ENCODE measurements around the gene ADGRF3.
"Not testable (repeated sequence)": the region's sequence is repeated elsewhere in the genome, so short reads cannot be mapped to it uniquely, and the experiment has no call there.

ADGRF3 gene

DNA sequence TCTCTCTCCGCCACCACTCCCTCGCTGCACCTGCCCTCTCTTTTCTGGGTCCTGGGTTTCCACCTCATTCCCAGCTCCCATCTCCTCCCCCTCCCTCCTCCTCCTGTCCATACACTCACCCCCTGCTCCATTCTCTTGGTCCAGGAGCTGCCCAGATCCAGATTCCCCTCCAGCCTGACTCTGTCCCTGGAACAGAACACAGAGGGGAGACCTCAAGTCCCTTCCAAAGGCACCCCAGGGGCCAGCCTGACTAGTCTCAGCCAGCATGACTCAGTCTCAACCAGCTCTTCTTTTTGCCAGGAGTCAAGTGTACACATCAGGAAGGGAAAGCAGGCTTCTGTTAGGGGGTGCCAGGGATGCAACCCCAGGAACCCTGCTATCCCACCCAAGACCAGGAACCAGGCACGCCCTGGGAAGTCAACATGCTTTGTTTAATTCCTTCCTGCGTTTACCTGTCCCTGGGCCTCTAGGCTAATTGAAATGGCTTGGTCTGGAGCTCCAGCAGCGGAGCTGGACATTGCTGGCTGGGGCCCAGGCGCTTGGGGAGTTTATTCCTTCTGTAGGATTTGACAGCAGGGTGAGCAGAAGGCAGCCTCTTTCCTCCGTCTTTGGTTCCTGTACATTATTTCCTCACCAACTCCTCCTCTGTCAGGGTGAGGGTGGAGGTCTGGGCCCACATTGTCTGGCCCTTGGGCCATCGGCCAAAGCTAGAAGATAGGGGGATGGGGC, 29.0 kb downstream of the ADGRF3 start:
- no peak for DNase-seq

DNA sequence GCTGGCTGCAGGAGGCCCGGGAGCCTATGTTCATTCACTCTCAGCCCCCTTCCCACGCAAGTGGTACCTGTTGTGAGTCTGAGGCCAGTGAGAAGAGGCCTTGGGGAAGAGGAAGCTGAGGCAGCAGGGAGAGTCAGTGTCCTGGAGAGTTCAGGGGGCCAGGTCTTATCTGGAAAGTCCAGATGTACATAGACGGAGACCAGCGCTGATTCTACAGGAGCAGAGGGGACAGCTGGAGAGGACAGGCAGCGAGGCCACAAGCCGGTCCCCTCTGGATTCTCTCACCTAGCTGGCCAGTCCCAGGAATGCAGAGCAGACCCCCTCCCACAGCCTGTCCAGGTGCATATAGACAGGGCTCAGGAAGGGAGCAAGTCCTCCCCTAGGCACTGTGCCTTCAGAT, 29.7 kb downstream of the ADGRF3 start:
- DNase-seq = no peak

GRCh38 chr2:26316041-26316440, 30.5 kb downstream of the ADGRF3 start:
- DNase-seq = no peak

DNA sequence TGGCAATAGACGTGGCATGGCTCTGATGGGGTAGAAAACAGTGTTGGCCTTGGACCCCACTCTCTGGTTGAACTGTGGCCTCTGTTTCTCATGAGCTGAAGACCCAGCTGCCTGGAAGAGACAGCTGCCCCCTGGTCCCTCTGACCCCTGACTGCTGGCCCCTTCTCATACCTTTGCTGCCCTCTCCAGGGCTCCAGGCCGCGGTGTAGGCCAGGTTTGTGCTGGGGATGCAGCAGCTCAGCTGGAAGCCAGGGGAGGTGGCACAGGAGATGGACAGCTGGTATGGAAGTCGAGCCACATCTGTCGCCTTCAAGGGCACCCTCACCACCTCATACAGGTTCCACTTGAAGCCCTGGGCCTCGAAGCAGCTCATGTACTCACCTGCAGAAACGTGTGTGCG, 32.3 kb downstream of the ADGRF3 start:
- no peak for DNase-seq

- no peak for DNase-seq
Observed at GRCh38 chr2:26313446-26313845, 33.1 kb downstream of the ADGRF3 start.

- DNase-seq = no peak
Observed at GRCh38 chr2:26312471-26312870, 34.1 kb downstream of the ADGRF3 start.

GRCh38 chr2:26309921-26310320, 36.7 kb downstream of the ADGRF3 start:
- DNase-seq = no peak

- no peak for DNase-seq
Observed at GRCh38 chr2:26305540-26305939, 41.0 kb downstream of the ADGRF3 start.

GRCh38 chr2:26305094-26305493, 41.5 kb downstream of the ADGRF3 start:
- DNase-seq = not testable (repeated sequence)

DNA sequence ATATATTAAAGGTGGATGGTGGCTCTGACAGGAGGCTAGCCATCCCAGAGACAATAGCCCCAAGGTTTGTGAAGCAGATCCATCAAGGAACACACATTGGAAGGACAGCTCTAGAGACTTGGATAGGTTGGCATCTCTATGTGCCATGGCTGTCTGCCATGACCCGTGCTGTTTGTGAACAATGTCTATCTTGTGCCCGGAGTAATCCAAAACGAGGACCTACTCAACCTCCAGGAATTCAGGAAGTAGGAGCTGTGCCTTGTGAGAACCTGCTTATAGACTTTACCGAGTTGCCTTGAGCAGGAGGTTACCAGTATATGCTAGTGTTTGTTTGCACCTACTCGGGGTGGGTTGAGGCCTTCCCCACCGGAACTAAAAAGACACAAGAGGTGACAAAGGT, 43.7 kb downstream of the ADGRF3 start:
- DNase-seq = no peak

DNA sequence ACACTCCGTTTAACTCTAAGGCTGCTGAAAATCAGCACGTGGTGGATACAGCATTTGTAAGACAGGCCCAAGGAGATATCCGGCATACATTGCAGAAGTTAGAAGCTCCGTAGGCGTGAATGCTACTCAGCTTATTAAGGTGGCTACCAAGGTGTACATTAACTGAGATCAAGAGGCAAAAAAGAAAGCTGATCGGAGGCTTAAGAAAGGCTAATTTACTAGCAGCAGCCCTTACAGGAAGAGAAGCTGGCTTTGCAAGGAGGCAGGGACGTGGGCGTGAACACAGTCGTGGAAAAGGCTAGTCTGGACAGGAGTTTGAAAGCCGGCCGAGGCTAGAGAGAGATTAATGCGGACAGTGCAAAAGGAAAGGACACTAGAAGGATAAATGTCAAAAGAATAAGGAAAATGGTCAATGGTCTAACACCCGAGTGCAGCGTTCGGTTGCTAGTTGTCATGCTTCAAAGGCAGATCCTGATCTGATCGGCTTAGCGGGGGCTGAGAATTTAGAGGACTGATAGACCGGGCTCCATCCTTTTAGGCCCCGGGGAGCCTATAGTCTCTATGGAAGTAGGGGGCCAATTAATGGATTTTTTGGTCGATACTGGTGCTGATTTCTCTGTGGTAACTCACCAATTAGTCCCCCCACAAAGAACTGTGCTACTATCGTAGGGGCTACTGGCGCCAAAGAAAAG, 46.2 kb downstream of the ADGRF3 start:
- DNase-seq = no peak

DNA sequence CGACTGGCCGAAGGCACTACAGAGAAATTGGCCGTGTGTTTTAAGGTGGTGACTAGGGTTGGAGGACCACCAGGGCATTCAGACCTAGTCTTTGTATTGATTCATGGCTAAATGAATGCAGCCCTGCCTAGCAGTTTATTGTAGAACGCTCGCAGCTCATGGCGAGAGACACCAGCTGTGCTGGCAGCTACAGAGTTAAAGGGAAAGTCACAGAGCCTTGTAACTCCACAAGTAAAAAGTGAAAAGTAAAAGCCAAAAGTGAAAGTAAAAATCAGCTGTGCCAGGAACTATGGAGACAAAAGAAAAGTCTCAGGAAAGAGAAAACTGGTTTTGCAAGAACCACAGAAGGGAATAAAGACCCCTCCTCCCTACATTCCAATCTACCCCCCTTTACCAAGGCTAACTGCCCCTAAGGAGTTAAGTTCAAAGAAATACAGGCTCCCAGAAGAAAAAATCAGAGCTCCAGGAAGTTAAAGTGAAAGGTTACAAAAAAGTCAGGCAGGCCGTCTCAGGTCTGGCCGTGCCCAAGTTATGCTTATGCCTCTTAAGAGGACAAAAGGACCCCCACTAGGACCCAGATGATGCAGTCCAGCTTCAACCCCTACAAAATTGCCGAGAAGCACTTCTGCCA, 47.0 kb downstream of the ADGRF3 start:
- no peak for DNase-seq

DNA sequence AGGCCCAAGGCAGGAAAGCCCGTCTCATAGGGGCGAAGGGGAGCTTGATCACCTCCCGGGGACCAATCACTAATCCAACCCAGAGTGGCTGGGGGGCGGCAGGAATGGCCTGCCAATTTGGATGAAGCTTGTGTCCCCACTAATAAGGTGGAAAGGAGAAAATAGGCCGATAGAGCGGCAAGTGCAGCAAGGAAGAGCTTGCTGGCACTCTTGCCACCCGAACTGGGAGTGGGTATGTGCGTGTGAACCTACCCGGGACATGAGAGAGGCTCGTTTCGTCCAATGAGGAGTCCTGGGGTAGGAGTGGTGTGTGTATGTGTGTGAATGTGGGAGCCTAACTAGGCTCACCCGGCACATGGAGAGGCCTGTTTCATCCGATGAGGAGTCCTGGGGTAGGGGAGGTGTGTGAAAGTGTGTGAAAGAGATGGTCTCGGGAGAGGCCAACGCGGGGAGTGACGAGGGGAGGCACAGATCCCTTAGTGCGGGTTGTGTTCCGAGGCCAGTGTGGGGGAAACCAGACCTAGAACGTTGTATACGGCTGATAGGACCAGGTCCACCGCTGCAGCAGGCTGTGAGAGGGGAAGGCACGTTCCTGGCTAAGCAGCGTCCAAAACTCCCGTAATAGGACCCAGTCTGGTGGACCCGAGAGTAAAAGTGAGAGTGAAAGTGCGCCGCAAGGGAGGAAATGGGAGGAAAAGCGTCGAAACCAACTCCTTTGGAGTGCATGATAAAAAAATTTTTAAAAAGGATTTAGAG, 47.8 kb downstream of the ADGRF3 start:
- no peak for DNase-seq

DNA sequence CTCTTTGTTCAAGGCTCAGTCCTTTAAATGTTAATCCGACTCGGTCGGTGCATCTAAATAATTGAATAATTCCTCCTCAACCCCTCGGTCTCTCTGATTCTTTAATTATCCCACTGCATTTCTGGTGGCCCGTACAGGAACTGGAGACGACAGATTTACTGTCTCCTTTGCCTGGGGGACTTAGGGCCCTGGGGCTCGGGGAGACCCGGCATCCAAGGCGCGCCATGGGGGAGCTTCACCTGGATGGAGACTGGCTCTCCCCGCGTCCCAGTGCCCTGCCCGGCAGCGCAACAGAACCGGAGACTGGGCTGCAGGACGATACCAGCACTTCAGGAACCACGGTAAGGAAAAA, 48.3 kb downstream of the ADGRF3 start:
- no peak for DNase-seq

- no peak for DNase-seq
Observed at GRCh38 chr2:26297061-26297460, 49.5 kb downstream of the ADGRF3 start.

- DNase-seq = no peak
Observed at GRCh38 chr2:26295511-26295910, 51.1 kb downstream of the ADGRF3 start.

- no peak for DNase-seq
Observed at GRCh38 chr2:26292646-26293045, 53.9 kb downstream of the ADGRF3 start.

DNA sequence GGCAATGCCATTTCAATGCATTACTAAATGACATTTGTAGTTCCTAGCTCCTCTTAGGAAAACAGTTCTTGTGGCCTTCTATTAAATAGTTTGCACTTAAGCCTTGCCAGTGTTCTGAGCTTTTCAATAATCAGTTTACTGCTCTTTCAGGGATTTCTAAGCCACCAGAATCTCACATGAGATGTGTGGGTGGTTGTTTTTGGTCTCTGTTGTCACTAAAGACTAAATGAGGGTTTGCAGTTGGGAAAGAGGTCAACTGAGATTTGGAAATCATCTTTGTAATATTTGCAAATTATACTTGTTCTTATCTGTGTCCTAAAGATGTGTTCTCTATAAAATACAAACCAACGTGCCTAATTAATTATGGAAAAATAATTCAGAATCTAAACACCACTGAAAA, 56.6 kb downstream of the ADGRF3 start:
- DNase-seq = no peak

- DNase-seq = no peak
Observed at GRCh38 chr2:26285931-26286330, 60.7 kb downstream of the ADGRF3 start.

- no peak for DNase-seq
Observed at GRCh38 chr2:26284132-26284531, 62.5 kb downstream of the ADGRF3 start.

DNA sequence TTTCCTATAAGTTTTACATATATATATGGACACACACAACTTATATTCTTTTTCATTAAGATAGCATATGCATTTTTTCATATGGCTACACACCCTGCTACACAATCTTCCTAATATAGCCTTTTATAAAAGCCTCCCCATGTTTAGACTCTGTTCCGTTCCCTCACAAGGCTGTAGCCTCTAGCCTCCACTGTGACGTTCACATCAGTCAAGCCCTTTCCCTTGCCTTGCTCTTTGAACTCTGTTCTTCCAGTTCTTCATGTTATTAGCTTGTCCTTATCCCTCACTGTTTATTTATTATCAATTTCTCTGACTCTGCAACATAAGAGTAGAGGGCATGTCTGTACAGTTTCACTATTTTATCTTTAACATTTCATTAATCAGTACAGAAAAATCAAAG, 63.0 kb downstream of the ADGRF3 start:
- no peak for DNase-seq

- no peak for DNase-seq
Observed at GRCh38 chr2:26281226-26281625, 65.4 kb downstream of the ADGRF3 start.

- no peak for DNase-seq
Observed at GRCh38 chr2:26279886-26280285, 66.7 kb downstream of the ADGRF3 start.
